ENCODE results near the gene EFEMP2. TPM values are rescaled to one million over a fixed set of nuclear protein-coding genes. Genes with fewer than 3 reads are reported as not detected.

EFEMP2 gene
- total and polyA plus RNA-seq, 10 of the 15 experiments (the other 5 are each of a cell fraction or from before 2014, with no cell fraction given), result 0.24 to 13.2 (median 1.3) TPM; not detected in 1

DNA sequence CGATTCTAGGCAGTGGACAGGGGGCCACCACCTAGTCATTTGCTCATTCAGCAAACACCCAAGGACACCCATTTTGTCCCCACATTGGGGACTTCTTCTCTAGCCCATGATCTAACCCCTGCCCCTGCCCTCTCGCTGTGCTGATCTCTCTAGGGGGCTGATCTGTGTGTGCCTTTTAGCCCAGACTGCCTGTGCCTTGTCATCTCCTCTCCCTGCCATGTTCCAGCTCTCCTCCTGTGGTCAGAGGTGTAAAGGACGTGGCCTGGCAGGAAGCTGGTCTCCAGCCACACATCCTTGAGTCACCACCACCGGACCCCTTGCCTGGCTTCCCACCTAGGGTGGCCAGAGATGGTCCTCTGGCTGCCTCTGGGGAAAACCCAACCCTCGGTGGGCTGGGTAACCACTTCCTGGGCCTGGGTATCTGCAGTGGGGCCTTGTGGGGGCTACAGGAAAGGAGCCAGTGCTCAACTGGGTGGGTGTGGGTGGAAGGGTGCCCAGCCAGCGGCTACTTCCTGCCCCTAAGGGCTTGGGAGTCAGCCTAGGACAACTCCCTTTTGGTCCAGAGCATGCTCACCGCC lies 8.3 kb upstream of the EFEMP2 start:
- in situ Hi-C loops (cut with MboI), result loop anchor here (5.0 kb wide), 1 partner anchor 106 kb away; no protein-coding TSS in a partner anchor

More for the DNA sequence above, 8.3 kb upstream of the EFEMP2 start:
- SMC1A ChIA-PET (ENCODE audit: uncharacterized antibody, unreplicated experiment), result no interaction called here
- POLR2A ChIA-PET, result interaction anchor here (0.7 to 2.6 kb wide), 3 partner anchors 10 to 98 kb away, joined by 3 to 8 read pairs (median 3); partner anchors contain the start of gene CCDC85B
- no TSS peak for BruUV-seq (replicated peaks)
- intact Hi-C loops (cut with micrococcal nuclease; ENCODE audit: unreplicated experiment), result no loop called here
- Histone ChIP-seq H3K79me2 (ENCODE audit: control insufficient read depth, insufficient read depth, low read length) (peaks cover 4% of the 10 kb centered on the region), H3K4me3 (no peak overlapping the region), H3K4me2 (ENCODE audit: control insufficient read depth, insufficient read depth) (no peak overlapping the region), H3K36me3 (ENCODE audit: control insufficient read depth in 2 of 2, insufficient read depth in 2 of 2, low read length in 1 of 2) (peaks cover 12 to 20% of the 10 kb centered on the region in 2 experiments; a peak in 3 of 4 replicates), H3K4me1 (ENCODE audit: control insufficient read depth, insufficient read depth, low read length) (peaks cover 12% of the 10 kb centered on the region), H2AFZ (ENCODE audit: control insufficient read depth, low read depth, low read length) (no peak overlapping the region), H3K27me3 (replicated peaks in 1 of 2; ENCODE audit: control insufficient read depth in 2 of 2, insufficient read depth in 2 of 2, low read length in 1 of 2) (no peaks in the 10 kb centered on the region), H3K27ac (ENCODE audit: control insufficient read depth, insufficient read depth) (peak overlapping the region; percentile 4; the same call in 1 of the 2 replicates), H3K9me3 (replicated peaks; ENCODE audit: control insufficient read depth, insufficient read depth, low read length) (no peaks in the 10 kb centered on the region), H4K20me1 (ENCODE audit: control insufficient read depth, insufficient read depth) (no peaks in the 10 kb centered on the region), H3K9ac (ENCODE audit: control insufficient read depth, insufficient read depth, low read length) (no peak overlapping the region; the same call in 1 of the 2 replicates)
- no peak; the same call in 2 of the 3 replicates for ATAC-seq
- TF ChIP-seq POLR2A (IDR thresholded peaks at IDR 0.05; ENCODE audit: low read depth, low read length) (peak; percentile 43), NFIC (IDR thresholded peaks at IDR 0.05; ENCODE audit: low read depth, low read length) (no peak), GABPA (IDR thresholded peaks at IDR 0.05; ENCODE audit: low read depth) (no peak), ZSCAN29 (IDR thresholded peaks at IDR 0.05) (no peak), MEF2B (IDR thresholded peaks at IDR 0.05; ENCODE audit: partially characterized antibody, poor library complexity, severe bottlenecking) (no peak), RB1 (IDR thresholded peaks at IDR 0.05; ENCODE audit: borderline replicate concordance) (no peak), KDM1A (IDR thresholded peaks at IDR 0.05; ENCODE audit: borderline replicate concordance) (no peak), DPF2 (IDR thresholded peaks at IDR 0.05) (no peak)
- TF ChIP-seq, protein P1, sequence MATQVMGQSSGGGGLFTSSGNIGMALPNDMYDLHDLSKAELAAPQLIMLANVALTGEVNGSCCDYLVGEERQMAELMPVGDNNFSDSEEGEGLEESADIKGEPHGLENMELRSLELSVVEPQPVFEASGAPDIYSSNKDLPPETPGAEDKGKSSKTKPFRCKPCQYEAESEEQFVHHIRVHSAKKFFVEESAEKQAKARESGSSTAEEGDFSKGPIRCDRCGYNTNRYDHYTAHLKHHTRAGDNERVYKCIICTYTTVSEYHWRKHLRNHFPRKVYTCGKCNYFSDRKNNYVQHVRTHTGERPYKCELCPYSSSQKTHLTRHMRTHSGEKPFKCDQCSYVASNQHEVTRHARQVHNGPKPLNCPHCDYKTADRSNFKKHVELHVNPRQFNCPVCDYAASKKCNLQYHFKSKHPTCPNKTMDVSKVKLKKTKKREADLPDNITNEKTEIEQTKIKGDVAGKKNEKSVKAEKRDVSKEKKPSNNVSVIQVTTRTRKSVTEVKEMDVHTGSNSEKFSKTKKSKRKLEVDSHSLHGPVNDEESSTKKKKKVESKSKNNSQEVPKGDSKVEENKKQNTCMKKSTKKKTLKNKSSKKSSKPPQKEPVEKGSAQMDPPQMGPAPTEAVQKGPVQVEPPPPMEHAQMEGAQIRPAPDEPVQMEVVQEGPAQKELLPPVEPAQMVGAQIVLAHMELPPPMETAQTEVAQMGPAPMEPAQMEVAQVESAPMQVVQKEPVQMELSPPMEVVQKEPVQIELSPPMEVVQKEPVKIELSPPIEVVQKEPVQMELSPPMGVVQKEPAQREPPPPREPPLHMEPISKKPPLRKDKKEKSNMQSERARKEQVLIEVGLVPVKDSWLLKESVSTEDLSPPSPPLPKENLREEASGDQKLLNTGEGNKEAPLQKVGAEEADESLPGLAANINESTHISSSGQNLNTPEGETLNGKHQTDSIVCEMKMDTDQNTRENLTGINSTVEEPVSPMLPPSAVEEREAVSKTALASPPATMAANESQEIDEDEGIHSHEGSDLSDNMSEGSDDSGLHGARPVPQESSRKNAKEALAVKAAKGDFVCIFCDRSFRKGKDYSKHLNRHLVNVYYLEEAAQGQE (IDR thresholded peaks at IDR 0.05; ENCODE audit: low read depth, low read length), result no peak
- CTCF ChIA-PET, result interaction anchor here (1.0 to 11.0 kb wide), 4 partner anchors 9 to 110 kb away, joined by 4 to 167 read pairs (median 5); partner anchors contain the start of gene CCDC85B
- RAD21 ChIA-PET (ENCODE audit: unreplicated experiment), result no interaction called here
- WGBS (ENCODE audit: insufficient coverage, insufficient replicate concordance, low lambda C conversion rate, missing lambda C conversion rate), result 40% methylated on average over 7 of the region's 7 CpGs
- FAIRE-seq, result no peak
- DNase-seq (ENCODE audit: low read depth, low spot score), result no peak

Measured in GM12878 (cell line).